A549 treated with Mapracorat at 1 μM for 4 hours (cell line): ENCODE results near the gene PIGC. TPM values are rescaled to one million over a fixed set of nuclear protein-coding genes. Genes with fewer than 3 reads are reported as not detected.

Experiments used
- total RNA-seq: library from RNA; stranded (reverse); fragments of 200-300 nt; extraction: Qiagen RNA extraction; gene quantifications from 5 replicates; pipeline ENCODE4 v1.2.3, GENCODE V29; 2022

Gene PIGC
- 35.6 to 39.5 TPM (median 36.7 TPM) in 5 replicates for total RNA-seq

GRCh38 chr1:172443666-172444453 is at the start of gene PIGC:
PIGC (minus strand) TSS chr1:172444069; CDS start chr1:172442622, 1,447 bp downstream.

GRCh38 chr1:172420385-172420784 is 23.5 kb downstream of the PIGC start, which contains the start of gene C1orf105:
C1orf105 (plus strand) TSS chr1:172420685; CDS start chr1:172420886, 201 bp downstream.

Other genes with a start within 250 kb of the PIGC start
- not detected in 5 replicates for gene C1orf105, start 23.4 kb downstream of the PIGC start, total RNA-seq
- gene SUCO, start 89.1 kb upstream of the PIGC start, total RNA-seq = 8.4 to 10.9 TPM (median 9.7 TPM) in 5 replicates
- not detected in 5 replicates for gene FASLG, start 215.0 kb upstream of the PIGC start, total RNA-seq